MG63 (cell line): ENCODE data around the gene NOTCH2. TPM values are rescaled to one million over a fixed set of nuclear protein-coding genes. Genes with fewer than 3 reads are reported as not detected.
A peak's percentile ranks its signal among the peaks of the same experiment; 100 is the strongest.
"Not testable (repeated sequence)": the region's sequence is repeated elsewhere in the genome, so short reads cannot be mapped to it uniquely, and the experiment has no call there.

Experiments used
- DNase-seq: peaks from one replicate; pipeline ENCODE4 v3.0.0-alpha.2; 2020
- H3K27me3 ChIP-seq: fragments of 250-450 bp; sonication (Bioruptor Pico); 2 replicates; pipeline ENCODE4 v1.5.1; 2020; ENCODE audit warnings: mild to moderate bottlenecking, moderate library complexity
- H3K36me3 ChIP-seq: fragments of 250-450 bp; sonication (Bioruptor Pico); 2 replicates; pipeline ENCODE4 v1.5.1; 2020; ENCODE audit warnings: mild to moderate bottlenecking, moderate library complexity
- H3K4me3 ChIP-seq: fragments of 250-450 bp; sonication (Bioruptor Pico); 2 replicates; pipeline ENCODE4 v1.5.1; 2020; ENCODE audit warnings: mild to moderate bottlenecking, moderate library complexity
- H3K9me3 ChIP-seq: fragments of 250-450 bp; sonication (Bioruptor Pico); 2 replicates; pipeline ENCODE4 v1.5.1; 2020; ENCODE audit warnings: mild to moderate bottlenecking, moderate library complexity
- total RNA-seq: library from RNA; depleted of rRNA; stranded (reverse); fragments of >200 nt; shearing (Covaris generic); gene quantifications from 2 replicates; pipeline ENCODE4 v1.2.3, GENCODE V29; 2014; ENCODE audit warnings: low replicate concordance

Gene NOTCH2
- total RNA-seq, 1 experiment from 2014 or later: 76.4 TPM

- H3K36me3 ChIP-seq, DNase-seq, H3K4me3 ChIP-seq, H3K9me3 ChIP-seq, H3K27me3 ChIP-seq: not testable (repeated sequence)
Measured at GRCh38 chr1:120092232-120093218, 23.1 kb upstream of the NOTCH2 start.

GRCh38 chr1:120090830-120091229 lies 21.4 kb upstream of the NOTCH2 start:
- not testable (repeated sequence) for H3K27me3 ChIP-seq, H3K36me3 ChIP-seq, H3K9me3 ChIP-seq, H3K4me3 ChIP-seq
- DNase-seq: peak; percentile 15

GRCh38 chr1:120087959-120088358 lies 18.5 kb upstream of the NOTCH2 start:
- peak; percentile 61 for DNase-seq
- not testable (repeated sequence) for H3K27me3 ChIP-seq, H3K4me3 ChIP-seq, H3K9me3 ChIP-seq, H3K36me3 ChIP-seq

- H3K27me3 ChIP-seq, H3K9me3 ChIP-seq, H3K4me3 ChIP-seq, DNase-seq, H3K36me3 ChIP-seq: not testable (repeated sequence)
Measured at GRCh38 chr1:120069920-120070214, 405 bp upstream of the NOTCH2 start.

GRCh38 chr1:120068683-120069066 lies 787 bp downstream of the NOTCH2 start:
- H3K36me3 ChIP-seq: not testable (repeated sequence)
- peak; percentile 62 for DNase-seq
- H3K4me3 ChIP-seq: peak overlapping the region; percentile 73

GRCh38 chr1:120048208-120048607 lies 21.3 kb downstream of the NOTCH2 start:
- not testable (repeated sequence) for H3K4me3 ChIP-seq, H3K36me3 ChIP-seq, H3K9me3 ChIP-seq, H3K27me3 ChIP-seq, DNase-seq

More at GRCh38 chr1:120068683-120069066, 787 bp downstream of the NOTCH2 start:
- H3K27me3 ChIP-seq, H3K9me3 ChIP-seq: not testable (repeated sequence)

GRCh38 chr1:120041771-120042170 lies 27.7 kb downstream of the NOTCH2 start:
- H3K9me3 ChIP-seq, DNase-seq: not testable (repeated sequence)

GRCh38 chr1:120032253-120032652 lies 37.2 kb downstream of the NOTCH2 start:
- H3K36me3 ChIP-seq, DNase-seq, H3K27me3 ChIP-seq: not testable (repeated sequence)

More at GRCh38 chr1:120041771-120042170, 27.7 kb downstream of the NOTCH2 start:
- not testable (repeated sequence) for H3K36me3 ChIP-seq, H3K4me3 ChIP-seq, H3K27me3 ChIP-seq

GRCh38 chr1:120023791-120024190 lies 45.7 kb downstream of the NOTCH2 start:
- not testable (repeated sequence) for DNase-seq, H3K27me3 ChIP-seq, H3K36me3 ChIP-seq, H3K4me3 ChIP-seq, H3K9me3 ChIP-seq

More at GRCh38 chr1:120032253-120032652, 37.2 kb downstream of the NOTCH2 start:
- not testable (repeated sequence) for H3K4me3 ChIP-seq, H3K9me3 ChIP-seq

GRCh38 chr1:120014978-120015377 lies 54.5 kb downstream of the NOTCH2 start:
- DNase-seq, H3K9me3 ChIP-seq, H3K4me3 ChIP-seq, H3K27me3 ChIP-seq, H3K36me3 ChIP-seq: not testable (repeated sequence)

- not testable (repeated sequence) for H3K36me3 ChIP-seq, H3K27me3 ChIP-seq, H3K9me3 ChIP-seq, DNase-seq, H3K4me3 ChIP-seq
Measured at GRCh38 chr1:120008320-120008719, 61.1 kb downstream of the NOTCH2 start.

- H3K36me3 ChIP-seq, H3K27me3 ChIP-seq: not testable (repeated sequence)
Measured at GRCh38 chr1:120007850-120008249, 61.6 kb downstream of the NOTCH2 start.

GRCh38 chr1:120001035-120001434 lies 68.4 kb downstream of the NOTCH2 start:
- H3K27me3 ChIP-seq, H3K36me3 ChIP-seq, H3K4me3 ChIP-seq, H3K9me3 ChIP-seq, DNase-seq: not testable (repeated sequence)

More at GRCh38 chr1:120007850-120008249, 61.6 kb downstream of the NOTCH2 start:
- H3K9me3 ChIP-seq, DNase-seq, H3K4me3 ChIP-seq: not testable (repeated sequence)

GRCh38 chr1:119996731-119997312 lies 72.6 kb downstream of the NOTCH2 start:
- H3K4me3 ChIP-seq, H3K36me3 ChIP-seq, H3K9me3 ChIP-seq, DNase-seq, H3K27me3 ChIP-seq: not testable (repeated sequence)

GRCh38 chr1:119995975-119996374 lies 73.5 kb downstream of the NOTCH2 start:
- not testable (repeated sequence) for H3K4me3 ChIP-seq, H3K9me3 ChIP-seq, H3K36me3 ChIP-seq, DNase-seq, H3K27me3 ChIP-seq

- Histone ChIP-seq H3K27me3 (no peaks in the 10 kb centered on the region), H3K36me3 (peaks cover 42% of the 10 kb centered on the region), H3K4me3 (no peak overlapping the region), H3K9me3 (no peaks in the 10 kb centered on the region)
- no peak for DNase-seq
Measured at GRCh38 chr1:119988306-119989062, 81.0 kb downstream of the NOTCH2 start.

- no peak for DNase-seq
- Histone ChIP-seq H3K36me3 (peaks cover 46% of the 10 kb centered on the region), H3K9me3 (no peaks in the 10 kb centered on the region), H3K4me3 (no peak overlapping the region), H3K27me3 (no peaks in the 10 kb centered on the region)
Measured at GRCh38 chr1:119987686-119988085, 81.8 kb downstream of the NOTCH2 start.
